GM20000 (cell line): ENCODE data around the gene USH2A.

Experiments used
- DNase-seq: peaks from one replicate; pipeline ENCODE4 v3.0.0; 2012; ENCODE audit warnings: low spot score
- TF ChIP-seq, protein P1 (sequence below): IDR thresholded peaks from 2 replicates; pipeline ENCODE4 v1.5.1; 2012; ENCODE audit warnings: mild to moderate bottlenecking, control low read depth; ENCODE audit errors: extremely low read depth, missing control alignments

Gene USH2A

DNA sequence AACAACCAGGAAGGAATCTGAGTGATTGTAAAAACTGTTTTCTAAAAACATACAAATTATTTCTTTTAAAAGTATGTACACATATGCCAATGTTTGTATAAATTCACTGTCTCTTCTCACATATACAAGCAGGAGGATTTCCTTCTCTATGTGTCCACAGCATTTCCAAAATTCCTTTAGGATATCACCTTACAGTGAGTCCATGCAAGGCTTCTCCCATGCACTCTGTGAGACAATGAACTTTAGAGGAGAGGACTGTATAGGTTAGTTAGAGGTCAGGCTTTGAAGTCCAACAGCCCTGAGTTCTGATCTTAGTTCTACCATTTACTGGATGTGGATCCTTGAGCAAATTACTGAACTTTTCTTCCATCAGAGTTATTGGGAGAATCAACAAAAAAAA, 34.1 kb upstream of the USH2A start:
- TF ChIP-seq, protein P1, sequence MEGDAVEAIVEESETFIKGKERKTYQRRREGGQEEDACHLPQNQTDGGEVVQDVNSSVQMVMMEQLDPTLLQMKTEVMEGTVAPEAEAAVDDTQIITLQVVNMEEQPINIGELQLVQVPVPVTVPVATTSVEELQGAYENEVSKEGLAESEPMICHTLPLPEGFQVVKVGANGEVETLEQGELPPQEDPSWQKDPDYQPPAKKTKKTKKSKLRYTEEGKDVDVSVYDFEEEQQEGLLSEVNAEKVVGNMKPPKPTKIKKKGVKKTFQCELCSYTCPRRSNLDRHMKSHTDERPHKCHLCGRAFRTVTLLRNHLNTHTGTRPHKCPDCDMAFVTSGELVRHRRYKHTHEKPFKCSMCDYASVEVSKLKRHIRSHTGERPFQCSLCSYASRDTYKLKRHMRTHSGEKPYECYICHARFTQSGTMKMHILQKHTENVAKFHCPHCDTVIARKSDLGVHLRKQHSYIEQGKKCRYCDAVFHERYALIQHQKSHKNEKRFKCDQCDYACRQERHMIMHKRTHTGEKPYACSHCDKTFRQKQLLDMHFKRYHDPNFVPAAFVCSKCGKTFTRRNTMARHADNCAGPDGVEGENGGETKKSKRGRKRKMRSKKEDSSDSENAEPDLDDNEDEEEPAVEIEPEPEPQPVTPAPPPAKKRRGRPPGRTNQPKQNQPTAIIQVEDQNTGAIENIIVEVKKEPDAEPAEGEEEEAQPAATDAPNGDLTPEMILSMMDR: no peak
- DNase-seq: no peak

DNA sequence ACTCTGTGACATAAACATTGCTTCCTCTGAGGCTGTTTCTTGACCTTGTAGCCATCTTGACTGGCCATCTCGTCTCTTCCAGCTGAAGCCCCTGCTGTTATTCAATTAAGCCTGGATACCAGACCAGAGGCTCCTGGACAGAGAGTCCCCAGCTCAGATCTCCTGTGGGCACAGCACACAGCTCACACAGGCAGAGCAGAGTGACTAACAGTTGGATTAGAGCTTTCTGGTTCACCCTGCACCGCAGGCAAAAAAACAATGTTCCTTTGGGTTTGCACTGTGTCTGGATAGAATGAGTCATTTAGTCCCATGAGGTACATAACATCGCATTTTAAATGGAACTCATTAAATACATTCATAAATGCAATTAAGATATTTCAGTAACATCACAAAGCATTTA, 33.4 kb upstream of the USH2A start:
- TF ChIP-seq, protein P1: no peak
- DNase-seq: no peak

DNA sequence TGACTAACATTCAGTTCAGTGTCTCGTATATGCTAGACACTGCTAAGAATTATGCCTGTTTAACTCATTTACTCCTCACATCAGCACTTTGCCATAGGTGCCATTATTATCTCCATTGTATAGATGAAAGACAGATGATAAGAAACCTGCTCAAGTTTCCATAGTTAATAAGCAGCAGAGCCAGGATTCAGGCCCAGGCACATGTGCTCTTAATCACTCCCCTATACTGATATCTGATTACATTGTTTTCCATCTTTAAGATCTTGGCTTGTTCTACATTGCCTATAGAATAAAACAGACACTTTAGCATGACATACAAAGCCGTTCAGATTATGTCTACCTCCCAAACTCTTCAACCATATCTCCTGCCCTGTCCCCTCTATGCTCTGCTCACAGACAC, 30.5 kb upstream of the USH2A start:
- no peak for DNase-seq

GRCh38 chr1:216450227-216450626, 27.0 kb upstream of the USH2A start:
- no peak for DNase-seq
- TF ChIP-seq, protein P1: no peak

More for the DNA sequence above, 30.5 kb upstream of the USH2A start:
- TF ChIP-seq, protein P1: no peak

DNA sequence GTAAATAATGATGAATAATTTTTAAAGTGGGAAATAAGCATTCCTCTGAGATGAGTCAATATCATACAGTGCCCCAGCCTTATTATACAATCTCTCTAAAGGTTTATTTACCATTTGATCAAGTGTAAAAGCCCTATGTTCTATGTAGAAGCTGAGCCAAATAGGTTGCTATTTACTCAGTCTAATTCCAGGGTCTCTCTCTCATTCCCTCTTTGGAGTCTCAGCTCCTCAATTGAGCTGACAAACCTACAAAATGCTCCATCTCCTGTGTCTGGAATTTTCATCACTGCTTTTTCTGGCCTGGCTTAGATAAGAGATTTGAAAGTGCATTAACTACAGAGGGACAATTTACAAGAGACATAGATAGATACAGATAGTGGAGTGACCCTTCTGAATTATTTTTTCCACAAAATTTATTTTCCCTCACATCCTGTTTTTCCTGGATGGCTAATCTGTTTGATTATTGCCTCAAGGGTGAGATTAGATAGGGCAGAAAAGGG, 24.8 kb upstream of the USH2A start:
- TF ChIP-seq, protein P1: no peak
- no peak for DNase-seq

- no peak for DNase-seq
- TF ChIP-seq, protein P1: no peak
Measured at GRCh38 chr1:216437603-216438002, 14.4 kb upstream of the USH2A start.

GRCh38 chr1:216434232-216434631, 11.0 kb upstream of the USH2A start:
- no peak for DNase-seq
- TF ChIP-seq, protein P1: no peak
